Activated T-cell treated with anti-CD3 and anti-CD28 coated beads, Interleukin-2, amount 50 U/mL, for 24 hours (primary cell): ENCODE results near the gene TTLL12.

Experiments used
- DNase-seq: peaks from one replicate; pipeline ENCODE4 v3.0.0-alpha.2; 2020
- H3K27ac Mint-ChIP-seq: 2 replicates; pipeline ENCODE4 v1.8.0; 2020; ENCODE audit warnings: mild to moderate bottlenecking, mixed read lengths
- H3K27me3 Mint-ChIP-seq: 2 replicates; pipeline ENCODE4 v1.8.0; 2020; ENCODE audit warnings: mixed read lengths
- H3K36me3 Mint-ChIP-seq: 2 replicates; pipeline ENCODE4 v1.8.0; 2020; ENCODE audit warnings: low read depth, mixed read lengths
- H3K4me1 Mint-ChIP-seq: 2 replicates; pipeline ENCODE4 v1.8.0; 2020; ENCODE audit warnings: low read depth, mixed read lengths
- H3K4me3 Mint-ChIP-seq: 2 replicates; pipeline ENCODE4 v1.8.0; 2020; ENCODE audit warnings: mild to moderate bottlenecking, moderate library complexity, mixed read lengths
- H3K9me3 Mint-ChIP-seq: 2 replicates; pipeline ENCODE4 v1.8.0; 2020; ENCODE audit warnings: mixed read lengths

Gene TTLL12

DNA sequence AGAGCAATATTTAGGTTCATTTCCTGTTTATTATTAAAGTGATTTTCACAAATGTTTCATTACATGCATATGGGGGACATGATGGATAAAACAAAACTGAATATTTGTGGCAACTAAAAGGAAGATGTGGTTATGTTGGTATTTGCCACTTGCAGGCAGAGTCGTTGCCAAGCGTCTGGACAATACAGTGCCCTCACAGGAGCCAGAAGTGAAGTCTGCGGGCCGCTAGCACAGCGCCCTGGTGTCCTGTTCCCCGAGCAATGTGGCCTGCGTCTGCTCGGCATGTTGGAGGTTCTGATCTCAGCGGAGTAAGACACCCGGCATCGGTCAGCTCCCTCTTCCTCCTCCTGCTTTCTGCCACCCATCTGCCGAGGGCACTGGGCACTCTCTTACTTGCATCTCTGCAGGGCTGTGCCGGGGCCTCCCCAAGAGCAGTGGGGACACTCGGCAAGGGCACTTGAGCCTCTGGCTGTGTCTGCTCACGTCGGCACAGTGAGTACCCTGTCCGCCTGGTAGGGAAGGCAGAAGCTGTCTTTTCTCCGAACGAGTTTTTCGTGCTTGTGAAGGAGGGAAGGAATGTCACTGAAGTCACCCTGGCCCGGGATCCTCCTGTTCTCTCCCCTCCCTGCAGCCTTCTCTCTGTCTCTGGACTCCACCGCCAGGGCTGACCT is 10.5 kb upstream of the TTLL12 start:
- Mint-ChIP-seq H3K27ac (no peak overlapping the region), H3K27me3 (no peaks in the 10 kb centered on the region), H3K4me1 (no peaks in the 10 kb centered on the region), H3K36me3 (no peaks in the 10 kb centered on the region), H3K9me3 (no peaks in the 10 kb centered on the region), H3K4me3 (no peak overlapping the region)
- DNase-seq = no peak

DNA sequence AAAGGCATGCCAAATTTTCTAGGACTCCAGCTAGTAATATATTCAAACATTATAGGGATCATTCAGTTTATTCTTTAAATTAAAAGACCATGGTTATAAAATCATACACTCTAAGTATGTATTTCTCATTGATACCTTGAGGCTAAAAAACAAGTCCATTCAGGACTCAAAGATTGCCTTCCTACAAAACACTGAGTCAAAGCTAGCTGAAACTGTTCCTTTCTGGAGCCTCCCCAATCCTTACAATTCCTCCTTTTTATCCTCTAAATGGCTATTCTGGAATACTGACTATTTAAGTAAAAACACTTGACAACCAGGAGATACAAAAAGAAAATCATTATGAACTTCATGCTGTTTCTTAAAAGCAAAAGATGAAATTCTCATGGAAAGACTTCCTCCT is 4.9 kb upstream of the TTLL12 start:
- peaks cover 1% of the 10 kb centered on the region for H3K36me3 Mint-ChIP-seq
- H3K9me3 Mint-ChIP-seq = no peaks in the 10 kb centered on the region
- H3K4me3 Mint-ChIP-seq = no peak overlapping the region
- H3K27ac Mint-ChIP-seq = no peak overlapping the region
- DNase-seq = no peak
- H3K27me3 Mint-ChIP-seq = no peaks in the 10 kb centered on the region
- H3K4me1 Mint-ChIP-seq = peaks cover 8% of the 10 kb centered on the region

DNA sequence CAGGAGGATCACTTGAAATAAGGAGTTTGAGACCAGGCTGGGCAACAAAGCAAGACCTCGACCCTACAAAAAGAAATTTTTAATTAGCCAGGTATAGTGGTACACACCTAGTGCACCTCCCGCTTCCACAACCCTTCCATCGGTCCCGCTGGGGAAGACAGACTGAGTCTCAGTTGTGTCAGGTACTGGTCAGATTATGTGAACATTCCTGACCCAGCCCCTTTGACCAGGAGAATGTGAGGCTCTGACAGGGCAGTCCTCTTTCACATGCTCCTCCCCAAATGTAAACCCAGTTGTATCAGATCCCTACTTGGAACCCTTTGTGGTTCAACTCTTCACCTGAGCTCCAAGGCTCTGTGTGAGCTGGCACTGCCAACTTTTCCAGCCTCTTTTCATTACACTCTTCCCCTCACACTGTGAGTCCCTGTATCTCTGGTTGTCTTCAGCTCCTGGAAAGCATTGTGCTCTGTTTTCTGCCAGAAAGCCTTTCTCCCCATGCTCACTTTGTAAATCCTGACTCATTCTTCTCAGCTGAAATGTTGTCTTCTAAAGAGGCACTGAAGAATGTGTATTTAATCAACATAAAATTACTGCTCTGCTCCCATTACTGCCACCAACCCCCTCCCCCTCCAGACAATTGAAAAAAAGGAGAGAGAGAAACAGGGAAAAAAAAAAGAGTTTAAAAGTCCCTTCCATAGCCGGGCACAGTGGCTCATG is 2.1 kb upstream of the TTLL12 start:
- H3K4me1 Mint-ChIP-seq = peaks cover 24% of the 10 kb centered on the region
- no peaks in the 10 kb centered on the region for H3K9me3 Mint-ChIP-seq
- H3K4me3 Mint-ChIP-seq = peak overlapping the region; percentile 1
- peaks cover 23% of the 10 kb centered on the region for H3K36me3 Mint-ChIP-seq
- no peak for DNase-seq
- H3K27ac Mint-ChIP-seq = peak overlapping the region; percentile 10
- no peaks in the 10 kb centered on the region for H3K27me3 Mint-ChIP-seq

DNA sequence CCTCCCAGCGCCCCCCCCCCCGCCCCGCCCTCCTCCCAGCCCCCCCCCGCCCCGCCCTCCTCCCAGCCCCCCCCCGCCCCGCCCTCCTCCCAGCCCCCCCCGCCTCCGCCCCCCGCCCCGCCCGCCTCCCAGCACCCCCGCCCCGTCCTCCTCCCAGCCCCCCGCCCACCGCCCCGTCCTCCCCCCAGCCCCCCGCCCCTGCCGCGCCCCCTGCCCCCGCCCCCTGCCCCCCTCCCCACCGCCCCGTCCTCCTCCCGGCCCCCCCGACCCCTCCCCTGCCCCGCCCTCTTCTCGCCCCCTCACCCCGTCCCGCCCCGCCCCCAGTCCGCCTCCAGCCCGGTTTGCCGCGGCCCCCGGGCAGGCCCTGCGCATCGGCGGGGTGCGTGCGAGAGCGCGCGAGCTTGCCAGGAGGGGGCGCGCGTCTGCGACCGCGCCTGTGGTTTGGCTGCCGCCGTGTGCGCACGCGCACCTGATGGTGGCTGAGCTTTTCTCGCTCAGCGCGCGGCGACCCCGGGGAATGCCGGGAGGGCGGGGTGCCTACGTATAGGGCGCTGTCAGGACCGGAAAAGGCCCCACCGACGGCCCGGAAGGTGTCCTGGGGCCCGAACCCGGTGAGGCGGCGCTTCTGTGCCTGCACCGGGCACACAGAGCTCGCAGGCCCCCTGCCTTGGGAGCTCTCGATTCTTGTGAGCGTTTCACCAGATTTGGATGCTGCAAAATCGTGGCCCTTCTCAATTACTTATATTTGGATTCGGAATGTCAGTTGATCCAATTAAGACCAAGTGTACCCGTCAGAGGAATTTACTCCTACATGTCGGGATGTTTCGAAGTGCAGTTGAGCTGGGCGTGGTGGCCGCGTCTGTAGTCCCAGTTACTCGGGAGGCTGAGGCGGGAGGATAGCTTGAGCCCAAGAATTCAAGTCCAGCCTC is 501 bp upstream of the TTLL12 start:
- peak; percentile 99 for DNase-seq
- Mint-ChIP-seq H3K27ac (peak overlapping the region; percentile 96), H3K36me3 (peaks cover 37% of the 10 kb centered on the region), H3K4me3 (peak overlapping the region; percentile 85), H3K9me3 (no peaks in the 10 kb centered on the region), H3K4me1 (peaks cover 28% of the 10 kb centered on the region), H3K27me3 (no peaks in the 10 kb centered on the region)

DNA sequence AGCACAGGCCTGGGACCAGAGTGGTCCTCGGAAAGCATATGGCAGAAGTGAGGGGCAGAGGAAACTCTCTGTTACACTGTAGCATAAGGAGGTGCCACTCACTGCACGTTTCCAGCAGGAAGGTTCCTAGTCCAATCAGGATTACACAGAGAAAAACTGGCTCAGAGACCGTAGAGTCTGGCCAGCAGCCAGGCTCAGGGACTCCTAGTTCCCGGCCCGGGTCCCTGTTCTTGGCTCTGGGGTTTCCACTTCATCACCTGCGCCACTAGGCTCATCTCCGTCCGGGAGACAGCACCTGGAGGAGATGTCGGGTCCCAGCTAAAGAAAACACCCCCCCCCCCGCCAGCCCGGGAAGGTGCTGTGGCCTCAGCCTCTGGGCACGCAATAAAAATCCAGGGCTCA is 1.1 kb downstream of the TTLL12 start:
- H3K27ac Mint-ChIP-seq = peak overlapping the region; percentile 52
- peak; percentile 50 for DNase-seq
- no peaks in the 10 kb centered on the region for H3K27me3 Mint-ChIP-seq
- H3K4me1 Mint-ChIP-seq = peaks cover 30% of the 10 kb centered on the region
- peak overlapping the region; percentile 87 for H3K4me3 Mint-ChIP-seq
- H3K9me3 Mint-ChIP-seq = no peaks in the 10 kb centered on the region
- H3K36me3 Mint-ChIP-seq = peaks cover 52% of the 10 kb centered on the region

DNA sequence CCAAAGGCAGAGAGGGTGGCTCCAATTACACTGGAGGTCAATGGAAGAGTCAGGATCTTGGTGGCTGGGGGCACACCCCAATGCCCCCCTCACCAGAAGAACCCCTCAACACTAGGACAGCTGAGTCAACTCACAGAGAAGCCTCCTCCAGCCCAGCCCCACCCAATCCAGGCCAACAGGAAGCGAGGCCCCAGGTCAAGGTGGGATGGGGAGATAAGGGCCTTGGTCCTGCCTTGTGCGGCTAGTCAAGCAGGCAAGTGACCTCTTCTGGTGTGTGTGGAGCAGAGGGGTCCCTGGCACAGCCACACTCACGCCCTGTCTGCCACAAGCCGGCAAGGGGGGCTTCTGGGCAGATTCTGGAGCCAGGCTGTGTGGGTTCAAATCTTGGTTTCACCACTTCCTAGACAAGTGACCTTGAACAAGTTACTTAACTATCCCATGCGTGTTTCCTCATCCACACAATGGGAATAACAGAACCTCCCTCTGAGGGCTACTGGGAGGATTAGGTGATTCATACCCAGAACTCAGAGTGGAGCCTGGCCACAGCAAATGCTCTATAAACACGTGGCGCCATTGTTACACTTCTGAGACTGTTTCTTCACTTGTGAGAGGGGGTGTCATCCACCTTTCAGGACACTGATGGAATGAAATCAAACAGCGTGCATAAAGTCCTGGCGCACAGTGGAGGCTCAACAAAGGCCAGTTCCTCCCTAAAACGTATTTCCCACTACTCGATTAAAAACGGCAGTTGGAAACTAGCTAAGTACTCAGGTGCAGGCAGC is 3.2 kb downstream of the TTLL12 start:
- H3K4me3 Mint-ChIP-seq = no peak overlapping the region
- H3K27ac Mint-ChIP-seq = peak overlapping the region; percentile 20
- H3K9me3 Mint-ChIP-seq = peaks cover under 1% of the 10 kb centered on the region
- H3K4me1 Mint-ChIP-seq = peaks cover 28% of the 10 kb centered on the region
- peaks cover 74% of the 10 kb centered on the region for H3K36me3 Mint-ChIP-seq
- no peak for DNase-seq
- H3K27me3 Mint-ChIP-seq = no peaks in the 10 kb centered on the region

DNA sequence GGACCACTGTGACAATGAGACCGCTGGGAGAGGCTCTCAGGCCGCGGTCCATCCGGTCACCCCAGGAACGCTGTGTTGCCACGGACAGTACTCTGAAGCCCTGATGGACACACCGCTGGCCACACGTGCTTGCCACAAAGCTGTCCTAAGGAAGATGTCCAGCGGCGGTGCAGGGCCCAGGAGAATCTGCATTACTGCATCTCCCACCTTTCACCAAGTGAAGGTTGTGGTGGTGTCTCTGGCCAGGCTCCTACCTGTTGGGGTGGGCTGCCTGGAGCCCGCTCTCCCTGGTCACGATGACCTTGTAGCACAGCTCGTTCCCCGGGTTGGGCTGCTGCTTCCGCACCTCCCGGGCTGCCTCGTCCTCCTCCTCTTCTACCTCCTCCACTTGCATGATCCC is 4.2 kb downstream of the TTLL12 start:
- Mint-ChIP-seq H3K36me3 (peaks cover 83% of the 10 kb centered on the region), H3K9me3 (peaks cover 2% of the 10 kb centered on the region), H3K27ac (no peak overlapping the region), H3K4me3 (no peak overlapping the region), H3K4me1 (peaks cover 24% of the 10 kb centered on the region), H3K27me3 (no peaks in the 10 kb centered on the region)
- no peak for DNase-seq

DNA sequence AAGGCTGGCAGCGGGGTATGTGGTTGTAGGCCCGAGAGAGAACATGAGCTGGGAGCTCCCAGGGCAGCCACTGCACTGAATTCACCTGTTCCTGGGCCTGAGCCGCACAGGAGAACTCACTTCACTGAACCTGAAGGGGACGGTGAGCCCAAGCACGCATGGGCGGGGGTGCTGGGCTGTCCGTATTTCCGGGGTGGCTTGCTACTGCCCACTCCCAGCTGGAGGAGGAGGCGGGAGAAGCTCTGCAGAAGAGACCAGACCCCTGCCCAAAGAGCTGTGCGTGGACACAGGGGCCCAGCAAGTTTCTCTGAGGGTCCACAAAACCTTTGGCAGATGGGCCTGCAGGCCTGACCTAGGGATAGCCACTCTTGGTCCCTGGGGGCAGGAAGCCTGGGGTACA is 4.8 kb downstream of the TTLL12 start:
- Mint-ChIP-seq H3K27me3 (no peaks in the 10 kb centered on the region), H3K4me3 (no peak overlapping the region), H3K4me1 (peaks cover 23% of the 10 kb centered on the region), H3K9me3 (peaks cover 2% of the 10 kb centered on the region), H3K27ac (no peak overlapping the region), H3K36me3 (peaks cover 88% of the 10 kb centered on the region)
- no peak for DNase-seq

DNA sequence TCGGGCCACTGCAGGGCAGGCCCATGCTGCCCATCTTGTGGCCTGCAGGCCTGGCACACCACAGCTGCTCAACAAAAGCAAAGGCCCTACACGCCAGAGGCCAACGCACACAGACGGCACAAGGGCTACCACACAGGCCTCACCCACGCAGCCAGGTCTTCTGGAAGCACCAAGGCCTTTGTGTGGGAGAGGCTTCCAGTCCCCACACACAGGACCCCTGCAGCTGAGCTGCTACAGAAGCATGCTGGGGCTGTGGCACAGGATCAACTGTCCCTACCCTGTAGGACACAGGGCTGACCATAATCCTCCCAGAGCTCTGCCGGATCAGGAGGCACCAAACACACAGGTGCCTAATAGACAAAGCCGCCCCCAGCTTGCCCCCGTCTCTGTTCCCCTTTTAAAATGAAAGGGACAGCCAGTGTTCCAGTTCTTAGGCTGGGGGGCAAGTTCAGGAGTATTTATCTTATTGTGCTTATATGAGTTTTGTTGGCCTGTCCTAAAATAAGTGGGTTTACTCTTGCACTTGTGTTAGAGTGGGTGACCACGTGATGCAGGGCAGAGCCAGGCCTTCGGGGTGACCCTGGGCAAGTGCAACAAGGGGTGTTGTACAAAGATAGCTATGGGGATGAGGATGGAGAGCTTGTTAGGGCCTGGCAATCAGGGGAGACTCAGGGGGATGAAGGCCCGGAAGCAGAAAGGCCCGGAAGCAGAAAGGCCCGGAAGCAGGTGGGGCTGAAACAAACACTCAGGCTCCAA is 5.4 kb downstream of the TTLL12 start:
- Mint-ChIP-seq H3K4me1 (peaks cover 23% of the 10 kb centered on the region), H3K27ac (no peak overlapping the region), H3K36me3 (peaks cover 93% of the 10 kb centered on the region), H3K27me3 (no peaks in the 10 kb centered on the region), H3K9me3 (peaks cover 2% of the 10 kb centered on the region), H3K4me3 (no peak overlapping the region)
- DNase-seq = no peak

DNA sequence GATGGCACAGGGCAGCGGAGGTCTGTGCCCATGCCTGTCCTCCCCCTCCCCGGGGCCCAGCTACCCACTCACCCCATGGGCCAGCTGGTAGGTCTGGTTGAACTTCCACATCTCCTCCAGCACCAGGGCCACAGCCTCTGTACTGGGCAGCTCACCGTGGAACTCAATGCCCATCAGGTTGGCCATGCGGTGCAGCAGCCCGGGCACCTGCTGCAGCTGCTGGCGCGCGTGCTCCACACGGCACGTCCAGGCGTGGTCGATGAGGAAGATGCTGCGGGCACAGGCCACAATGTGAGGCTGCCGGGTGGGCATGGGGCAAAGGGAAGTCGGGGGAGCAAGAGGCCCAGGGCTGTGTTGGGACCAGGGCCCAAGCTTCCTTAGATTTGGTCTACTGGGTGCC is 6.3 kb downstream of the TTLL12 start:
- no peak overlapping the region for H3K27ac Mint-ChIP-seq
- peaks cover 22% of the 10 kb centered on the region for H3K4me1 Mint-ChIP-seq
- H3K36me3 Mint-ChIP-seq = peaks cover 93% of the 10 kb centered on the region
- DNase-seq = no peak
- no peak overlapping the region for H3K4me3 Mint-ChIP-seq
- no peaks in the 10 kb centered on the region for H3K27me3 Mint-ChIP-seq
- H3K9me3 Mint-ChIP-seq = peaks cover 2% of the 10 kb centered on the region

DNA sequence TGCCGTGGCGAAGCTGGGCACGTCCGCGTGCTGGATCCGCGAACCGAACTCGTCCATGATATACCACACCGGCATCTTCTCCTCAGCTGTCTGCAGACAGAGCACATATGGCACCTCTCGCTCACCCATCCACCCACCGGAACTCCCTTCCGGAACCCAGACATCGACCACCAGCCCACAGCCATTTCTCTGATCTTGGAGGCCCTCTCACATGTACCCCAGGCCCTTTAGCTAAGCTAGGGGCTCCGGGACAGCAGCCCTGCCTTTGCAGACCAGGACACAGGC is 7.1 kb downstream of the TTLL12 start:
- peaks cover 93% of the 10 kb centered on the region for H3K36me3 Mint-ChIP-seq
- H3K4me3 Mint-ChIP-seq = no peak overlapping the region
- H3K9me3 Mint-ChIP-seq = peaks cover 2% of the 10 kb centered on the region
- peaks cover 16% of the 10 kb centered on the region for H3K4me1 Mint-ChIP-seq
- no peak overlapping the region for H3K27ac Mint-ChIP-seq
- no peak for DNase-seq
- H3K27me3 Mint-ChIP-seq = no peaks in the 10 kb centered on the region

DNA sequence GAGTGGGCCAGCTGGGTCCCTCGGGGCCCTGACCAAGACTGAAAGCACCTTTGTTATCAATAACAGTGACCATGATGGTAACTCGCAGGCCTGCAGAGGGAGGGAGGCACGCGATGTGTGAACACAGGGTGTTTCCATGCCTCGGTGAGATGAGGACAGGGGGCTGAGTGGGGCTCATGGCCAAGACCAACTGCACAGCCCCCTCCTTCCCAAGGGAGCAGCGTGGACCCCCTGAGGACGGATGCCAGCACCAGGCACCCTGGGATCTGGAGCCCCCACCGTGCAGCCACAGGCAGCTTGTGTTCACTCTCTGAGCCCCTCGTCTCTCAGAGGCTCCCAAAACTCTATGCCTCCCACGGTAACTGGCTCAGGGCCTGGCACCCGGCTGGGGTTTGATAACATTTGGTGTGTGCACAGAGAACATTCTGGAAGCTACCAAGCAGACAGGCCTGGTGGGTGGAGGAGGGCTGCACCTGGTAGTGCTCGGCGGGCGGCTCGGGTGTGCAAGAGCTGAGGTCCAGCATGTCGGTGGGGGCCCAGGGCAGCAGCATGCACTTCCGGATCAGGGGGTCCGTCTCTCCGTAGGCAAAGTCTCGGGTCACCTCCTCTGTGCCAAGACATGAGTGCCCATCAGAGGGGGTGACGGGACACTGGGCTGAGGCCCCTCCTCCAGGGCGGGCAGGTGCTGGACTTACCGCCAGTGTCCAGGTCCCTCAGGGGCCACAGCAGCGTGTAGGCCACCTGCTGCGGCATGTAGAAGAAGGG is 7.6 kb downstream of the TTLL12 start:
- no peaks in the 10 kb centered on the region for H3K27me3 Mint-ChIP-seq
- H3K4me1 Mint-ChIP-seq = peaks cover 11% of the 10 kb centered on the region
- H3K9me3 Mint-ChIP-seq = peaks cover 2% of the 10 kb centered on the region
- peaks cover 93% of the 10 kb centered on the region for H3K36me3 Mint-ChIP-seq
- no peak for DNase-seq
- no peak overlapping the region for H3K4me3 Mint-ChIP-seq
- H3K27ac Mint-ChIP-seq = no peak overlapping the region

DNA sequence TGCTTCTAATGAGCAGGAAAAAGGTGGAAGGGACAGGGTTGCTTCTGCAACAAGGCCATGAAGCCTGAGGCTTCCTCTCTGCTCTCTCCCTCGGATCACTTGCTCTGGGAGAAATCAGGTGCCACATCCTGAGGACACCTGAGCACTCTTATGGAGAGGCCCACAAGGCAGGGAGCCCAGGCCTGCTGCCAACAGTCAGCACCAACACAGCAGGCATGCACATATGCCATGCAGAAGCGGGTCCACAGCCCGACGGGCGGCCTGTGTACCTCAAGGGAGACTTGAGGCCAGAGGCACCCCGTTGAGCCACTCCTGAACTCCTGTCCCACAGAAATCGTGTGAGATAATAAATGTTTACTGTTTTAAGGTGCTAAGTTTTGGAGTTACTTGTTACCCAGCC is 9.5 kb downstream of the TTLL12 start:
- peaks cover 95% of the 10 kb centered on the region for H3K36me3 Mint-ChIP-seq
- H3K9me3 Mint-ChIP-seq = peaks cover 2% of the 10 kb centered on the region
- H3K4me1 Mint-ChIP-seq = peaks cover 3% of the 10 kb centered on the region
- H3K4me3 Mint-ChIP-seq = no peak overlapping the region
- no peak for DNase-seq
- H3K27ac Mint-ChIP-seq = no peak overlapping the region
- no peaks in the 10 kb centered on the region for H3K27me3 Mint-ChIP-seq
